ENCODE data around the gene C1orf53.
"Not testable (repeated sequence)": the region's sequence is repeated elsewhere in the genome, so short reads cannot be mapped to it uniquely, and the experiment has no call there.

Gene C1orf53

DNA sequence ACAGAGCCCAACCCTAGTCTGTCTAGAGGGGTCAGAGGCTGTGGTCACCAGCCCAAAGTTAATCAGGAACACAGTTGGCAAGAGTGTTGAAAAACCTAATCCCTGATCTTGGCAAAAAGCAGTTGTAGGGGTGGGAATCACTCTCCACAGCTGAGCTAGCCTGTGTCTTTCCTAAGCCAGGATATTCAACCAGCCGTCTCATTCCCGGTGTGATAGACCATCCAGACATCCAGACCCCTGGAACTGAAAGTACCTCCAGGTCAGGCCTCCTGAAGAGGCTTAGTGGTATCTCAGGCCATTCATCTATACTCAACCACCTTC is 19.6 kb downstream of the C1orf53 start:
- DNase-seq, result no peak

DNA sequence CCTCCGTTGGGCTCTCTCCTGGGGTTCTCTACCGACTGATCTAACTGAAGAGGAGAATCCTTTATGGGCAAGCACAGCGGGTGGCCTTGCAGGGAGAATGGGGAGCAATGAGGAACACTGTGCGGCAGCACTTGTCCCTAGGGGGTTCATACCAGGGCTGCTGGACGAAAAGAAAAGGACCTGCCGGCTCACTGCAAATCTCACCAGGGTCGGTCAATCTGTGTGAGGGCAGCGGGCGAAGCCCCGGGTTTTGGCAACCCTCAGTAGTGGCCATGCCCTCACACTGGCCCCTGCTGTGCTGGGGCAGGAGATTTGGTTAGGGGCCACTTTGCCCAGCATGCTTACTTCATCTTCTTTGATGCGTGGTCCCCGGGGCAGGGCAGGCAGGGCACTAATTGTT is 20.6 kb downstream of the C1orf53 start:
- DNase-seq, result no peak

DNA sequence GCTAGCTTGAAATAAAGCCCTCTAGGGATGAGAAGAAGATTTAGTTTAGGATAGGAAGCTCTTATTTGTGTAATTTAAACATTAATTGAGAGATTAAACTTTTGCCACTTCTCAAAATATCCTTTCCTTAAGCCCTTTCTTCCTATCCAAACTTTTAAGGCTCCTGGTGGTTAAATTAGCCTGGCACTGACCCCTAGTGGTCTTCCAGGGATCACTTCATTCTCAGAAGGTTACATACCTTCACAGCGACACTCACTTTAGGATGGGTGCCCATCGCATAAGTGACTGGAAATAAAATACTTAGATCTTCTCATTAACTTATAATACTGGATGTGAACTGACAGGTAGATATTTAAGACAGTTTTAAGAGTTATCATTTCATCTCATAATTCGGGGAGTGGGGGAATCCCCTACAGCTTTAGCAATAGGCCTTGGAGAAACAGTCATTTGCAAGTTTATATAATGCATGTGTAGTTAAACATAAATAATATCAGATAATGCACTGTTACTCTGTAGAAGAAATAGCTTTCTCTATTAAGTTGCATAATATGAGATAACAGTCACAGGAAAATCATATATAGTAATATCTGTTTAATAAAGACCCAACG is 22.2 kb downstream of the C1orf53 start:
- no peak for DNase-seq

DNA sequence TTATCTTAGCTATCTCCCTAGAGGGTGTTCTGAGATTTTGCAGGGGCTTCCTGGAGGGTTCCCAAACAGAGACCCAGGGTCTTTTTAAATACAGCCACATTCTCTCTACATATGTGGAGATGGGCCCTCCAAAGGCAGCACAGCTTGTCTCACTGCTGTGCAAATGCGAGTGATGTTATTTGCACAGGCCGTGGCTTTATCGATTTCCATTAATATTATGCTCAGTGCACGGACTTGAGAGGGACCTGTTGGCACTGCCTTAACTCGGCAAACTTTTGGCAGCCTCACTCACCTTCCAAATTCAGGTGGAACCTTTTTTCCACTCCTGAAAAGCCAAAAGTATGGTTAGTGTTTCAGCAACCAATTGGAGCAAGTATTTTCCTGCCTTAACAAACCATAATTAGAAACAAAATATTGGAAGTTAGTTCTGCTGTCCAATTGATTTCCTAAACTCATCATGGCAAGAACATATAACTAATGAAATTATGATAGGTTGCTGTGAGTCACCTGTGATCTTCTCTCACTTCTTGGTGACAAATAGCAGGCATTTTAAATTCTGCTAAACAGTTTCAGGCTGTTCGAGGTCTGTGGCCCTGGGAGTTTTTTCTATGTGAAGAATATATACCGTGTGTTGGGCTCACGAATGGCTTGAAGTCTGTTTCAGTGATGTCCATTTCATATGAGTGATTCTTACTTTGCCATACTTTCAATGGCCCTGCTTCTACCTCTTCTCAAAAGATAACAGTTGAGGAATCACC is 25.7 kb downstream of the C1orf53 start:
- DNase-seq, result no peak

DNA sequence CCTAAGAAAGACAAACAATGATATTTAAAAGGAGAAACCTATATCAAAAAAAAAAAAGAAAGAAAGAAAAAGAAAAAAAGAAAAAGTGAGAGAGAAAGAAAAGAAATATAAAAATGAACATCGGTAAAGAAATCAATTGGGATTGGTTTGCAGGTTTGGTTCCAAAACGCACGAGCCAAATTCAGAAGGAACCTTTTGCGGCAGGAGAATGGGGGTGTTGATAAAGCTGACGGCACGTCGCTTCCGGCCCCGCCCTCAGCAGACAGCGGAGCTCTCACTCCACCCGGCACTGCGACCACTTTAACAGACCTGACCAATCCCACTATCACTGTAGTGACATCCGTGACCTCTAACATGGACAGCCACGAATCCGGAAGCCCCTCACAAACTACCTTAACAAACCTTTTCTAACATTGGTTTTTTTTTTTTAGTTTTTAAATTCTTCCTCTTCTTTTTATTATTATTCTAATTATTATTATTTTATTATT is 26.5 kb downstream of the C1orf53 start:
- no peak for DNase-seq

DNA sequence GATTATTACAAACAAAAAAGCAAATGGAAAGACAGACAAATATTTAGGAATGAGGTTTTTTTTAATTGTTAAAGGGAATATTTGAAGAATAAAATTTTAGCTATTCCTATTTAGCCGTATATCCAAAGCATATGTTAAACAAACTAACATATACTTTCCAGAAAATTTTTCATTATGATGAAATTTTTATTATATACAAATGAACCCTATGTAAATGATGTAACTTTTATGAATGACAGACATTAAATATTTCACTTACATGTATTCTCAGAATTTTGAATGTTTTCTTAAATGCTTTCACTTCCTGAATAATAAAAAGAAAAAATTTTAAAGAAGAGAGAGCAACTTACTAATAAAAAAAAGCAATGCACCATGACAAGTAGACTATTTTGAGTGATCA is 30.6 kb downstream of the C1orf53 start:
- no peak for DNase-seq

DNA sequence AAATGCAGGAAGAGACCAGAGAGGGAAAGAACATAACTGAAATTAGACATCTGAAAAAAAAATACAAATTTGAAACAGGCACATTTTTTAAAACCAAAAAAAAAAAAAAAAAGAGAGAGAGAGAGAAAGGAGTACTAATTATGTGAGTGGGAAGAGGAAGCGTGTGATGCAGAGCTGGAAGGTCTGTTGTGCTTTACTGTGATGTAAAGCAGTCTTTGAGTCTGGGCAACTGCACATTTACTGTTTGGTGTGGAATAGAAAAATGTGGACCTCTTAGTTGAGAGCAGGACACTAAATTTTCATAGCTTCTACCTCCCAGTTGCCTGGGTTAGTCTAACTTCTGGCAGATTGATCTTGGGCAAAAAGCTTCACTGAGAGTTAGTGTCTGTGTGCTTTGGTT is 31.2 kb downstream of the C1orf53 start:
- DNase-seq, result no peak

DNA sequence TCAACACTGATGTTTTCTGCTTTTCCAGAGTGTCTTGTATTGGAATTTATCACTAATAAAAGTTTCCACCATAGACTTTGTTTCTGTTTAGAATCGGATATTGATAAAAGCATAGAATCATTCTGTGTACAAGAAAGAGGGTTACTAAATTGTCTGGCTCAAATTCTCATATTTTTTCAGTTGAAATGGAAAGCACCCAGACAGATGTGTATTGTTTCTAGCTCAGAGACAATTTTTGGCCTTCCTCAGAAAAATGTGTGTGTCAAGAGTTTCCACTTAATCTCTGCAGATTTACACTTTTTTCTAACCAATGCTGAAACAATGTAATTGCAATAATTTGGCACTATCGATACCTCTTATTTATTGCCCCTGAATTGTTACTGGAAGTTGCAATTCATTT is 35.0 kb downstream of the C1orf53 start:
- DNase-seq, result no peak

DNA sequence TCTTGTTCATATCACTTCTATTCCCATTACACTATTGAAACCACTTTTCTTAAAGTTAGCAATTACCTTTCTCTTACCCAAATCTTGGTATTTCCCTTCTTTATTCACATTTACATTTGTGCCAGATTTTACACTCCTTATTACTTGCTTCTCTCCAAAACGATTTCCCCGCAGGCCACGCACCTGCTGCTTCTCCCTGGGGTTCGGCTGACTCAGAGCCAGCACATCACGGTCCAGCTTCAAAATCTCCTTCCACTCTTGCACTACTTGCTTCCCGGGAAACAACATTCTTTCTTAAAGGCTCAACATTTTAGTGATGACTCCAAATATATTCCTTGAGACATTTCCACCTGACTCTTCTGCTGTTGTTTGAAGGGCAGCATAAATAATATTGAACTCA is 35.5 kb downstream of the C1orf53 start:
- no peak for DNase-seq

DNA sequence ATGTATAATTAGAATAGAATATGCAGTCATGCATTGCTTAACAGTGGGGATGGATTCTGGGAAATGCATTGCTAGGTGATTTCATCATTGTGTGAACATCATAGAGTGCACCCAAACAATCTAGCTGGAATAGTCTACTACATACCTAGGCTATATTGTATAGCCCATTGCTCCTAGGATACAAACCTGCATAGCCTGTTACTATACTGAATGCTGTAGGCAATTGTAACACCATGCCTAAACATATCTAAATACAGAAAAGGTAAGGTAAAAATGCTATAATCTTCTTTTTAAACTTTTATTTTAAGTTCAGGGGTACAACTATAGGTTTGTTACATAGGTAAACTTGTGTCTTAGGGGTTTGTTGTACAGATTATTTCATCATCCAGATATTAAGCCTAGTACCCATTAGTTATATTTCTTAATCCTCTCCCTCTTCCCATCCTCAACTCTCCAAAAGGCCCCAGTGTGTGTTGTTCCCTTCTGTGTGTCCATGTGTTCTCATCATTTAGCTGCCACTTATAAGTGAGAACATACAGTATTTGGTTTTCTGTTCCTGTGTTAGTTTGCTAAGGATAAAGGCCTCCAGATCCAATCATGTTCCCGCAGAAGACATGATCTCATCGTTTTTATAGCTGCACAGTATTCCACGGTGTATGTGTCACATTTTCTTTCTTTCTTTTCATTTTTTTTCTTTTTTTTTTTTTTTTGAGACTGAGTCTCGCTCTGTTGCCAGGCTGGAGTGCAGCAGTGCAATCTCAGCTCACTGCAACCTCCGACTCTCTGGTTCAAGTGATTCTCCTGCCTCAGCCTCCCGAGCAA is 36.9 kb downstream of the C1orf53 start:
- DNase-seq, result not testable (repeated sequence)

DNA sequence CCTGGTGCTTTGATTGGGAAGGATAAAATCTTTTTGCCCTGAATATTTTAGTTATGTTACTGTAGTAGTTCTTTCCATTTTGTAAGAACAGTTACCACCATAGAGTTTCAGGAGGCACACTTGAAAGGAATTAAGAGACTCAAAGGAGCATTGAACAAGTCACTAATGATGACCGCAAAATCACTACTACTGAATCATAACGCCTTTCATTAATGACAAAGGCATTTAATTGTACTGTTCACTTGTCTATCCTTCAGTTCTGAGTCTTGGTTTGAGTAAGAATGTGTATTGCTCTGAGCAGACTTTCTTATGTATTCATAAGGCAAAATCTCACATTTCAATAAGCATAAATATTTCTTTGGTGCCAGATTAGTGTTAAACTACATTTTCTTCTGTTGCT is 39.6 kb downstream of the C1orf53 start:
- DNase-seq, result no peak

DNA sequence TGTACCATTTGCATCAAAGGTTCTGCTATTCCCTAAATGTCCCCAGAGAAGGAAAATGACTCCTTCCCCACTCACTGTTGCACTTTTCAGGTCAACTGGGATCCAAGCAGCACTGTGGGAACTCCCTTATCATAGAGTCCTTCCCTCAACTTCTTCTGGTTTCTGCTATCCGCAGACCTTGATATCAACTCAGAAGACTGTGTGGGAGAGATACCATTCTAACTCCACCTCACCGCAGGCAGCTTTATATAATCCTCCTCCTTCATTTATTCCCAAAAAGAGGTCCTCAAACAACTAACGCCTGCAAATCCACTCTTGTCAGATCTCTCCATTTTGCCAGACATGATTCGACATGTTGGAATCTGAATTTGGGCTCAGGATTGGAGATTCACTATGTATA is 42.1 kb downstream of the C1orf53 start:
- no peak for DNase-seq

DNA sequence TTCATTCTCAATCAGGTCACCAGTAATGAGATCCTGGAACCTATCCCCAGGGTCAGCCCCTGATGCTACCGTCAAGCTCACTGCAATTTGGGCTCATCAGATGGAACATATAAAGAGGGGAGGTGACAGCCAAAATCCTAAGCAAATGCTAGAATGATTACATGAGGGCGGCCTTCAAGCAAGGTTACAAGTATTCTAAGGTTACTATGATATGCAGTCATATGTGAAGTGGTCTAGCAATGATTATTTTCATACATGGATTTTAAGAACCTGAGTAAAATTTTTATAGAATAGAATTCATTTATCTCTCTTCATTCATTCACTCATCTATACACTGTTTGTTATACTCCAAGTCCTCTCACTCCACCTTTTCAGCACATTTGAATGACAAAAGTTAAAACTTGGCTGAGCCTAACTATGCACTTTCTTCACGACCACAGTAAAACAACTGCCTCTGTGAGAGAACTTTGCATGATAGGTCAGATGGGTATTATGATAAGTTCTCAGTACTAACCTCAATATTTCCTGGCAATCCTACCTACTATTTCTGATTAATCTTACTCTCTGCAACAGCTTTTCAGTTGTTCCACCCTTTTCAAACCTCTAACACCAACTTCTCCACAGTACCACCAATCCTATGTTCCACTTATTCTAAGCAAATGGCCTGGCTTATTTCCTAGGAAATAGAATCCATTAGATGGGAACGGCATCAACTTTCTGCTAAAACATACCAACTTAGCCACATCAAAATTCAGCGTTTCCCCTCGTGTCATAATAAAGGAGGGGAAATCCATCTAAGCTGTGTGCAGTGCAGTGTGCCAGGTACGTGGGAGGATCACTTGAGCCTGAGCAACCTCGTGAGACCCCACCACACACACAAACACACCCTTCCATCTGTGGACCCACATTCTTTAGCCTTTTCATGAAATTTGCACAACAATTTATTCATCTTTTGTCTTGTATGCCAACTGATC is 46.8 kb downstream of the C1orf53 start:
- no peak for DNase-seq

DNA sequence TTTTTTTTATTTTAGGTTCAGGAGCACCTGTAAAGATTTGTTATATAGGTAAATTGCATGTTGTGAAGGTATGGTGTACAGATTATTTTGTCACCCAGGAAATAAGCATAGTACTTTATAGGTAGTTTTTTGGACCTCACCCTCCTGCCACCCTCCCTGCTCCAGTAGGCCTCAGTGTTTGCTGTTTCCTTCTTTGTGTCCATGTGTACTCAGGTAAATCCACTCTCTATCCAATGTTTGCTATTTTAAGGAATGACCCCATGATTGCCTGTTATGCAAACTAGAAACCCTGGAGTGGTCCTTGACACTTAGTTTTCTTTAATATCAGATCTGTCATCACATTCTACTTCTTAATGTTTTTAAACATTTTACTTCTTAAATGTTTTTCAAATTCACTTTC is 48.7 kb downstream of the C1orf53 start:
- no peak for DNase-seq

DNA sequence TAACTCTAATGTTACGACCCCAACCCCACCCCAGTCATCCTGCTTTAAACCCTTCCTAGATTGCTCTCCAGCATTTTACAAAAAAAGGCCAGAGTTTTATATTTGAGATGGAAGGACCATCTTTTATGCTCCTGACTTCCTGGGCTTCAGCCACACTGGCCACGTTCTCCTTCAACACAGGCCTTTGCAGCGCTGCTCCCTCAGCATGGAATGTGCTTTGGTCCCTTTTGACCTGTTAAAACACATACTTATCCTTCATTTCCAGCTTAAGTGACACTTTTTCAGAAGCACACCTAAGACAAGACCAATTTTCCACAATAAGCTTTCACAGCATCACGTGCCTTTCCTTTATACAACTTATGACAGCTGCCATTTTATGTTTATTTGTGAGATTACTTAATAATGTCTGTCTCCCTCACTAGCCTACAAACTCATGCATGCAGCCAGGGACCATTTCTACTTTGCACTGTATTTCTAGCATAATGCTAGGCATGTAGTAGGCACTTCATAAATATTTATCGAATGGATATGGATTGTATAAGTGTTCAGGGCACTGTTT is 49.3 kb downstream of the C1orf53 start:
- no peak for DNase-seq

DNA sequence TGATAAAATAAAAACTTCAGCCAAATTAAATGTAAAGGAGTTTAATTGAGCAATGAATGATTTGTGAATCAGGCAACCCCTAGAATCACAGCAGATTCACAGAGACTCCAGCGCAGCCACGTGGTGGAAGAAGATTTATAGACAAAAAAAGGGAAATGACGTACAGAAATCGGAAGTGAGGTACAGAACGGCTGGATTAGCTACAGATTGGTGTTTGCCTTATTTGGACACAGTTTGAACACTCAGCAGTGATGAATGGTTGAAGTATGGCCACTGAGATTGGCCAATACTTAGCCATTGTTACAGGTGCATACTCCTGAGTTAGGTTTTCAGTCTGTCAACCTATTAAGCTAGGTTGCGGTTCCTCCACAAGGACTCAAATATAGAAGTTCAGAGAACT is 51.0 kb downstream of the C1orf53 start:
- DNase-seq, result not testable (repeated sequence)

DNA sequence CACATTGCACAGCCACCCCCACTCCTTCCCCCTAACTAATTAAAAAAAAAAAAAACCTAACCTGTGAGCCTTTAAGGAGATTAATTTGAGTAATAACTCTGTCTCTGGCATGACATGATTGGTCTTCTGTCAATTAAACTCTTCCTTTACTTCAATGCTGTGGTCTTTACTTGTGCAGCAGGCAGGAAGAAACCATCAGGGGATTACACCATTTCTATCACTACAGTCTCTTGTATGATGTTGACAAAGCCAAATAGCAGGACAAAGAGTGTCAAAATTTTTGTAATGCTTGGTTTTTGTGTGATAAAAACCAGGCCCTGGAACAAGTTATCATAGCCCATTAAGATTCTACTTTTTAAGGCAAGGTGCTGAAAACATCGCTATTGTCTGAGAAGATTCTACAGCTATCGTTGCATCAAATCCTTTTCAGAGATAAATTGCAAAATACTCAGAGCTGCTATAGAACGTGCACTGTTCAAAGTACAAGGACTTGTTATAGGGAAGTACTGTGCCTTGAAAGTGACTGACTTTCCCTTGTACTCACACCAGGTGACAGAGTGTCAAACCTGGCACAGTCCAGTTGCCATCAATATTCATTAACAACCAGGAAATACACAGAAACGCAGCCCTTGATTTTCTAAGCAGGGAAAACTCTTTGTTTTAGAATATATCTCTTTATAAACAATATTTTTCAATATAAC is 52.4 kb downstream of the C1orf53 start:
- no peak for DNase-seq

DNA sequence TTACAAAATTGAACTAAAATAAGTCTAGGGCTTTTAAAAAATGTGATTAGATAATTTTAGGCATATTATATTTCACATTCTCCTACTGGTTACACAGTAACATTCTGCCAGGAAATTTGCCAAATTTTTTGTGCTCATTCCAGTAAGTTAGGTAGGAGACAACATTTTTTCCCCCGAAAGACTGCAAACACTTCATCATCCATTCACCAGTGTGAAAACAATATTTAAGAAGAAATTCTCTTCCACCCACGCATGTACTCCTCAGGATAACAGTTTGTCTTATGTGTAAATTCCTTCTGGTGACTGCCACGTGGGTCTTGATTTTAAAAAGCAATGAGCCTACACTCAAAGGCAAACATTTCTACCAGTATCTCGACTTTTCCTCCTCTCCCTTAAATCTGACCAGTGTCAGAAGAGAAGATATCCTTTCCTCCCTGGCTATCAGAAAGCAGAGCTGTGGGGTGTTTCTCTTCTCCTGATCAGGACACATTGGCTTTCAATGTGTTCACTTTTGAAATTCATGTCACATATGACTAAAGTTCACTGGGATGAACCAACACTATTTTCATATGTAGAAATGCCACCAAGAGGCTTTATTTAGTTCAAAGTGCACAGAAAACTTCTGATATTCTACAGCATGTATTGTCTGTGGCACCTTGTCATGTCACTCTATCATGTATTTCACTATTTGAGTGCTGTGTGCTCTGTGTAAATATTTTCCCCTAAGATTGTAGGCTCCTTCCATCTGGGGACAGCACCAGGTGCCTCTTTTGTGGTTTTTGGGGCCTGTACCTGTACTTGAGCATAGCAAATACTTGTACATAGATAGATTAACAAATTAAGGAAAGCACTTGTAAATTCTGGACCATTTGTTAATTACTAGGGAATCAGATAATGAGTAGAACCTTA is 53.3 kb downstream of the C1orf53 start:
- DNase-seq, result no peak
